ENCODE results near the gene ABHD17A.
A peak's percentile ranks its signal among the peaks of the same experiment; 100 is the strongest.

GRCh38 chr19:1853295-1854038 lies 31.8 kb downstream of the ABHD17A start:
- TF ChIP-seq EZH2 (IDR thresholded peaks at IDR 0.05; ENCODE audit: low read length) (no peak), CTCF (optimal IDR thresholded peaks at IDR 0.05 in 1 of 3, IDR thresholded peaks at IDR 0.05 in 1 of 3, conservative IDR thresholded peaks at IDR 0.05 in 1 of 3; ENCODE audit: extremely low read depth in 1 of 3, insufficient read depth in 2 of 3, low read length in 3 of 3) (peak; percentile 95 to 98 (median 96))
